Measurements from ENCODE around the gene GNAT2. TPM values are rescaled to one million over a fixed set of nuclear protein-coding genes. Genes with fewer than 3 reads are reported as not detected.

The GNAT2 gene
- total RNA-seq, 2 donors from 2014 or later = not detected

- DNase-seq (ENCODE audit: low spot score) = peak; percentile 76
- Histone ChIP-seq H3K4me1 (replicated peaks) (no peaks in the 10 kb centered on the region), H3K36me3 (no peaks in the 10 kb centered on the region), H3K4me3 (no peak overlapping the region), H3K9me3 (no peaks in the 10 kb centered on the region), H3K27me3 (replicated peaks; ENCODE audit: insufficient read depth) (no peaks in the 10 kb centered on the region), H3K27ac (no peak overlapping the region)
- peak; percentile 69 to 88 (median 86) for TF ChIP-seq CTCF (IDR thresholded peaks at IDR 0.05)
- TF ChIP-seq POLR2A (IDR thresholded peaks at IDR 0.05) = no peak
- peak; percentile 28 for TF ChIP-seq POLR2AphosphoS5 (IDR thresholded peaks at IDR 0.05)
- WGBS = 41% methylated on average over 31 of the region's 32 CpGs
- intact Hi-C loops (cut with DNase I) = loop anchor here (5.0 kb wide), 2 partner anchors 129 to 339 kb away; partner anchors contain the start of gene AHCYL1
Measured at GRCh38 chr1:109643385-109644230, 24.2 kb upstream of the GNAT2 start.

GRCh38 chr1:109642626-109643025, 23.2 kb upstream of the GNAT2 start:
- intact Hi-C loops (cut with DNase I) = loop anchor here (5.0 kb wide), 2 partner anchors 130 to 340 kb away; partner anchors contain the start of gene AHCYL1

GRCh38 chr1:109641861-109642260, 22.4 kb upstream of the GNAT2 start:
- Histone ChIP-seq H3K4me1 (replicated peaks) (no peaks in the 10 kb centered on the region), H3K4me3 (no peak overlapping the region), H3K36me3 (no peaks in the 10 kb centered on the region), H3K27ac (no peak overlapping the region), H3K27me3 (replicated peaks; ENCODE audit: insufficient read depth) (no peaks in the 10 kb centered on the region), H3K9me3 (no peaks in the 10 kb centered on the region)
- no peak for DNase-seq (ENCODE audit: low spot score)
- TF ChIP-seq POLR2A (IDR thresholded peaks at IDR 0.05) (no peak), POLR2AphosphoS5 (IDR thresholded peaks at IDR 0.05) (no peak), CTCF (IDR thresholded peaks at IDR 0.05) (no peak)
- intact Hi-C loops (cut with DNase I) = loop anchor here (5.0 kb wide), 2 partner anchors 130 to 340 kb away; partner anchors contain the start of gene AHCYL1
- WGBS = 92% methylated on average over 2 of the region's 2 CpGs

More at GRCh38 chr1:109642626-109643025, 23.2 kb upstream of the GNAT2 start:
- Histone ChIP-seq H3K27ac (no peak overlapping the region), H3K27me3 (replicated peaks; ENCODE audit: insufficient read depth) (no peaks in the 10 kb centered on the region), H3K9me3 (no peaks in the 10 kb centered on the region), H3K36me3 (no peaks in the 10 kb centered on the region), H3K4me1 (replicated peaks) (no peaks in the 10 kb centered on the region), H3K4me3 (no peak overlapping the region)
- TF ChIP-seq CTCF (IDR thresholded peaks at IDR 0.05) (no peak), POLR2A (IDR thresholded peaks at IDR 0.05) (no peak), POLR2AphosphoS5 (IDR thresholded peaks at IDR 0.05) (no peak)
- WGBS = 81% methylated on average over 3 of the region's 3 CpGs
- DNase-seq (ENCODE audit: low spot score) = no peak

GRCh38 chr1:109641078-109641740, 21.8 kb upstream of the GNAT2 start:
- H3K9me3 ChIP-seq = no peaks in the 10 kb centered on the region
- intact Hi-C loops (cut with DNase I) = loop anchor here (5.0 kb wide), 2 partner anchors 131 to 341 kb away; partner anchors contain the start of gene AHCYL1
- no peak overlapping the region for H3K27ac ChIP-seq
- no peak for TF ChIP-seq POLR2AphosphoS5 (IDR thresholded peaks at IDR 0.05)
- no peaks in the 10 kb centered on the region for H3K36me3 ChIP-seq
- H3K4me1 ChIP-seq (replicated peaks) = no peaks in the 10 kb centered on the region
- 84% methylated on average over 2 of the region's 2 CpGs for WGBS
- no peak for DNase-seq (ENCODE audit: low spot score)
- H3K27me3 ChIP-seq (replicated peaks; ENCODE audit: insufficient read depth) = no peaks in the 10 kb centered on the region
- no peak overlapping the region for H3K4me3 ChIP-seq

- TF ChIP-seq CTCF (IDR thresholded peaks at IDR 0.05) (peak; percentile 77 to 86 (median 85)), POLR2A (IDR thresholded peaks at IDR 0.05) (no peak)
- no peaks in the 10 kb centered on the region for H3K9me3 ChIP-seq
- no peaks in the 10 kb centered on the region for H3K4me1 ChIP-seq (replicated peaks)
- H3K4me3 ChIP-seq = no peak overlapping the region
- WGBS = 49% methylated on average over 5 of the region's 5 CpGs
- no peaks in the 10 kb centered on the region for H3K36me3 ChIP-seq
- intact Hi-C loops (cut with DNase I) = loop anchor here (5.0 kb wide), 2 partner anchors 132 to 342 kb away; partner anchors contain the start of gene AHCYL1
- H3K27ac ChIP-seq = no peak overlapping the region
- peak; percentile 75 for DNase-seq (ENCODE audit: low spot score)
- no peaks in the 10 kb centered on the region for H3K27me3 ChIP-seq (replicated peaks; ENCODE audit: insufficient read depth)
Measured at GRCh38 chr1:109640285-109640865, 21.0 kb upstream of the GNAT2 start.

All from prostate gland (tissue), 2 donors.